Right lobe of liver (tissue), 6 donors: ENCODE results near the gene ZNF429. TPM values are rescaled to one million over a fixed set of nuclear protein-coding genes. Genes with fewer than 3 reads are reported as not detected.

Source experiments
- ATAC-seq, 4 donors: fragments of 200-7000 bp; cut with Tn5 transposase; one replicate each; pipeline ENCODE4 v1.9.1; 2020; ENCODE audit warnings: mild to moderate bottlenecking in 4 of 4, moderate library complexity in 4 of 4
- DNase-seq, 3 donors: peaks; one replicate each; pipeline ENCODE4 v3.0.0-alpha.2; 2020
- H3K27ac ChIP-seq, 3 donors: fragments of 200-600 bp; one replicate each; pipeline ENCODE4 v1.8.0; 2022
- H3K27me3 ChIP-seq, 2 donors: fragments of 200-600 bp; one replicate each; pipeline ENCODE4 v1.8.0; 2022
- H3K36me3 ChIP-seq, 4 donors: fragments of 200-600 bp; sonication (generic) in 1 of 4; one replicate each; pipeline versions ENCODE4 v1.5.1 to v1.8.0; 2017 to 2022; ENCODE audit warnings: control low read depth in 1 of 4
- H3K4me1 ChIP-seq, 4 donors: fragments of 200-600 bp; sonication (generic) in 1 of 4; one replicate each; pipeline versions ENCODE4 v1.5.1 to v1.8.0; 2017 to 2022; ENCODE audit warnings: control low read depth in 1 of 4
- H3K4me3 ChIP-seq, 3 donors: fragments of 200-600 bp; one replicate each; pipeline ENCODE4 v1.8.0; 2022
- H3K9me3 ChIP-seq, 4 donors: fragments of 200-600 bp; sonication (generic) in 1 of 4; one replicate each; pipeline versions ENCODE4 v1.5.1 to v1.8.0; 2017 to 2022; ENCODE audit warnings: control low read depth in 1 of 4
- CTCF ChIP-seq, 4 donors: fragments of 200-600 bp in 3 of 4; fragments of 450-650 bp in 1 of 4; IDR thresholded peaks; one replicate each; pipeline versions ENCODE4 v1.5.1 to v1.8.0; 2016 to 2022; ENCODE audit warnings: antibody characterized with exemption in 4 of 4, mild to moderate bottlenecking in 2 of 4
- POLR2A ChIP-seq: fragments of 450-650 bp; IDR thresholded peaks from one replicate; pipeline ENCODE4 v1.6.1; 2017; ENCODE audit warnings: antibody characterized with exemption, mild to moderate bottlenecking
- WGBS: methylation state at CpG from one replicate; pipeline ENCODE4 v1.1.6; 2018; ENCODE audit warnings: low coverage, low lambda C conversion rate; ENCODE audit not compliant: insufficient coverage; ENCODE audit errors: missing lambda C conversion rate; 5-methylcytosine and 5-hydroxymethylcytosine counted together
- intact Hi-C, 2 donors: fragments of 100-400 bp; cut with DNase I; formaldehyde crosslinking; loops; one replicate each; pipeline versions ENCODE4 v1.11.2 to v1.14.1; 2022
- total RNA-seq, 6 experiments: library from RNA; depleted of rRNA in 2 of 6; stranded (reverse); fragments of >200 nt in 2 of 6; fragmentation: NEBNext Ultra II Directional in 3 of 6; extraction: Animal tissue kit (Norgen Biotek cat#: 25700) in 3 of 6; gene quantifications; one replicate each; pipeline versions ENCODE4 v1.1.0 to v1.2.4, GENCODE V29; 2016 to 2023
- donor health status: DM: no; HTN: yes; CAD: no.
- donor health status: DM: no; HTN: no; CAD: no.
- donor health status: DM: no; HTN: no; CAD: no.
- donor health status: DM: no; HTN: yes; CAD: no.
- donor health status: DM: no; HTN: yes; CAD: no.

The ZNF429 gene
- total RNA-seq, 6 experiments from 2014 or later, result 4.8 to 9.6 (median 7.6) TPM

- ATAC-seq (no peak), DNase-seq (no peak)
- no peak overlapping the region for H3K27ac ChIP-seq
- H3K4me1 ChIP-seq, result no peaks in the 10 kb centered on the region
- no peak overlapping the region for H3K4me3 ChIP-seq
- 69% methylated on average over 1 of the region's 1 CpG for WGBS
- H3K36me3 ChIP-seq, result no peaks in the 10 kb centered on the region
- no peaks in the 10 kb centered on the region for H3K27me3 ChIP-seq
- TF ChIP-seq CTCF (IDR thresholded peaks at IDR 0.05) (no peak), POLR2A (no peak)
- H3K9me3 ChIP-seq, result no peaks in the 10 kb centered on the region
- intact Hi-C loops, result no loop called here
Observed at GRCh38 chr19:21580818-21581217, 75.4 kb downstream of the ZNF429 start.

- H3K36me3 ChIP-seq, result no peaks in the 10 kb centered on the region
- H3K9me3 ChIP-seq, result no peaks in the 10 kb centered on the region
- no peak overlapping the region for H3K4me3 ChIP-seq
- 92% methylated on average over 1 of the region's 1 CpG for WGBS
- H3K4me1 ChIP-seq, result no peaks in the 10 kb centered on the region
- intact Hi-C loops, result no loop called here
- no peaks in the 10 kb centered on the region for H3K27me3 ChIP-seq
- H3K27ac ChIP-seq, result no peak overlapping the region
- TF ChIP-seq POLR2A (no peak), CTCF (IDR thresholded peaks at IDR 0.05) (no peak)
- no peak for DNase-seq
- ATAC-seq, result no peak
Observed at GRCh38 chr19:21581646-21582240, 76.3 kb downstream of the ZNF429 start.

GRCh38 chr19:21584537-21584936, 79.1 kb downstream of the ZNF429 start:
- H3K4me3 ChIP-seq, result no peak overlapping the region
- H3K4me1 ChIP-seq, result no peaks in the 10 kb centered on the region
- TF ChIP-seq CTCF (IDR thresholded peaks at IDR 0.05) (no peak), POLR2A (no peak)
- ATAC-seq, result no peak
- no peak overlapping the region for H3K27ac ChIP-seq
- WGBS, result 38% methylated on average over 2 of the region's 5 CpGs
- H3K36me3 ChIP-seq, result no peaks in the 10 kb centered on the region
- no peaks in the 10 kb centered on the region for H3K9me3 ChIP-seq
- intact Hi-C loops, result no loop called here
- H3K27me3 ChIP-seq, result no peaks in the 10 kb centered on the region
- DNase-seq, result no peak

GRCh38 chr19:21585281-21585890, 80.0 kb downstream of the ZNF429 start:
- TF ChIP-seq CTCF (IDR thresholded peaks at IDR 0.05) (no peak), POLR2A (no peak)
- Histone ChIP-seq H3K36me3 (no peaks in the 10 kb centered on the region), H3K9me3 (no peaks in the 10 kb centered on the region), H3K4me3 (no peak overlapping the region), H3K4me1 (no peaks in the 10 kb centered on the region), H3K27me3 (no peaks in the 10 kb centered on the region), H3K27ac (no peak overlapping the region)
- intact Hi-C loops, result no loop called here
- ATAC-seq (peak in 1 of 4 donors; percentile 43), DNase-seq (no peak)
- WGBS, result 45% methylated on average over 5 of the region's 12 CpGs
